ENCODE measurements around the gene DNAJC1.

DNAJC1 gene

DNA sequence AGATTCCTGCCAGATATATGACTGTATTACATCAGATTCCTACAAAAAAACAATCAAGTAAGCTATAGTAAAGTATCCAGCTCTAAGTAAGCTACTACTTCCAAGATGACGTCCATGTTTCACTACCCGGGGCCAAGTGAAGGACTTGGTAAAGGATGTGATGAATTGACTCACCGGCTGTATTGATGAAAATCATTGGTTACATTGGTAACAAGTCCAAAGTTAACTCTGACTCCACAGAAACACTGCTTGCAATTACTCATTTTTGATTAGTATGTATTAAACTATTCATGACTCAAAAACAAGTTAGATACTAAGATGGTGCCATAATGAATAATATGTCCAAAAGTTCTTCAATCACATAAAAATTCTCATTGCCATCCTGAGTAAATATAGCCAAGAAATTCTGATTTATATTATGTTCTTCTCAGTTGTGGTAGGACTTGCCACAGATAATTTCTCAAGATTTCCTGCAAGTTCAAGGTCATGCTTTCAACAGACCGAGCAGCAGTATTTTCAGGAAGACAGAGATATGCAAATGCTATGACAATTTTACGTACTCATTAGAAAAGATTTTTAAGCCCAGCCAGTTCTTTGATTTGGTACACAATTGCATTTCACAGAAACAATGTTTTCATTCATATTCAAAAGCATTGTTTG, 12.6 kb upstream of the DNAJC1 start:
- WGBS, 2 donors (ENCODE audit: extremely low coverage in 2 of 2, insufficient read length in 2 of 2, insufficient replicate concordance in 1 of 2): no CpG with 5 or more reads among the region's 5 CpGs
- Histone ChIP-seq H4K8ac (ENCODE audit: low read depth, low read length) (no peak overlapping the region), H3K18ac (ENCODE audit: low read length) (no peak overlapping the region), H3K4ac (ENCODE audit: low read length) (no peak overlapping the region), H2AK5ac (ENCODE audit: low read depth, low read length) (no peak overlapping the region), H2BK12ac (ENCODE audit: low read length) (no peak overlapping the region), H3K4me3 (ENCODE audit: low read length in 2 of 2) (no peak overlapping the region), H3K36me3 (replicated peaks in 1 of 2; ENCODE audit: control insufficient read depth in 2 of 2, insufficient read depth in 2 of 2, low read length in 2 of 2) (no peaks in the 10 kb centered on the region), H3K14ac (ENCODE audit: low read length) (no peak overlapping the region), H3K9ac (ENCODE audit: low read depth, low read length, poor library complexity) (no peak overlapping the region), H3K27ac (replicated peaks; ENCODE audit: low read length) (no peak overlapping the region), H3K4me1 (ENCODE audit: control insufficient read depth in 2 of 2, insufficient read depth in 1 of 2, low read depth in 1 of 2, low read length in 2 of 2) (no peaks in the 10 kb centered on the region), H2BK120ac (ENCODE audit: low read depth, low read length) (no peak overlapping the region), H3K4me2 (ENCODE audit: insufficient read depth, low read length, poor library complexity, severe bottlenecking) (no peak overlapping the region), H3K23ac (ENCODE audit: low read depth, low read length, poor library complexity) (no peak overlapping the region), H2BK5ac (ENCODE audit: low read length) (no peak overlapping the region), H3K27me3 (ENCODE audit: control insufficient read depth in 3 of 3, insufficient read depth in 3 of 3, low read depth in 1 of 3, low read length in 3 of 3) (no peaks in the 10 kb centered on the region), H3K9me3 (replicated peaks in 1 of 2; ENCODE audit: control insufficient read depth in 2 of 2, insufficient read depth in 1 of 2, low read depth in 1 of 2, low read length in 2 of 2) (peaks cover 0 to 2% of the 10 kb centered on the region in 2 donors), H2AFZ (ENCODE audit: low read length) (no peak overlapping the region), H2BK15ac (ENCODE audit: low read length) (no peak overlapping the region), H3K79me1 (ENCODE audit: low read depth, low read length) (no peaks in the 10 kb centered on the region), H4K91ac (ENCODE audit: low read depth, low read length, poor library complexity) (no peak overlapping the region)
- DNase-seq (ENCODE audit: low spot score): no peak

DNA sequence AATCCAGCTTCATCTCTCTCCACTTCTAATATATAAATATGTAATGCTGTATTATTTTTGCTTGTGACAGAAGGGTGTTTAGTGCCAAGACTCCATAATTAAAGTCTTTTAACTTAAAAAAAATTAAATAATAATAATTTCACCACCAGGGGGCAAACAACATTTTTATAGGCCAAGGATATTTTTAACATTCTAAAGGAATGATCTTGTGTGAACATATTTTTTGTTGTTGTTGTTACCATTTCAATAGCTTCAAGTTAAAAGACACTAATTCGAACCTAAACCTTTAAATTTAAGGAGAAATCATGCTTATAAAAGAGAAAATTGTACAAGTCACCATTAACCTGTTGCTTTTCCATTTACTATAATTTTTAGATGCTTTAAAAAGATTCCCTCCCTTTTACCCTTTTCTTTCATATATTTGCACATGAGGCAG, 7.5 kb upstream of the DNAJC1 start:
- no peaks in the 10 kb centered on the region for H3K79me1 ChIP-seq (ENCODE audit: low read depth, low read length)
- WGBS, 2 donors (ENCODE audit: extremely low coverage in 2 of 2, insufficient read length in 2 of 2, insufficient replicate concordance in 1 of 2): no CpG with 5 or more reads among the region's 1 CpG

DNA sequence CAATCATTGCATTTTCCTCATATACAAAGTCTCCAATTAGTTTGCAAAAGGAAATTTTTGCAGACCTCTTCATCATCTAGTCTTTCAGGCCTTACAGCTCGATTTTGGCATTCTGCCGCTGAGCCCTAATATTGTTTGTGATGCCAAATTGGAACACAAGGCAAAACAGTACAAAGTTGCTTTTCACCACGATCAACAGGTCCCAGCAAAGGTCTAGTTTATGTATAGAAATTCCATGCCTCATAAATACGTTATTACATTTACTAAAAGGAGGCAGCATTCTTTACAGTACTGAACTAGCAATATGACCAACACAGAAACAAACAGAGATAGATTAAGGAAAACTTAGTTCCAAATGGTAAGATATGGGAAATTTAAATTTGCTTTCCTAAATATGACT, 7.0 kb upstream of the DNAJC1 start:
- WGBS, 2 donors (ENCODE audit: extremely low coverage in 2 of 2, insufficient read length in 2 of 2, insufficient replicate concordance in 1 of 2): no CpG with 5 or more reads among the region's 4 CpGs
- H3K36me3 ChIP-seq (replicated peaks in 1 of 2; ENCODE audit: control insufficient read depth in 2 of 2, insufficient read depth in 2 of 2, low read length in 2 of 2): no peaks in the 10 kb centered on the region
- no peak overlapping the region for H3K4ac ChIP-seq (ENCODE audit: low read length)
- no peak overlapping the region for H3K27ac ChIP-seq (replicated peaks; ENCODE audit: low read length)
- no peaks in the 10 kb centered on the region for H3K4me1 ChIP-seq (ENCODE audit: control insufficient read depth in 2 of 2, insufficient read depth in 1 of 2, low read depth in 1 of 2, low read length in 2 of 2)
- H2AFZ ChIP-seq (ENCODE audit: low read length): no peak overlapping the region
- no peak overlapping the region for H3K4me3 ChIP-seq (ENCODE audit: low read length in 2 of 2)
- H4K91ac ChIP-seq (ENCODE audit: low read depth, low read length, poor library complexity): no peak overlapping the region
- DNase-seq (ENCODE audit: low spot score): no peak
- no peak overlapping the region for H2BK12ac ChIP-seq (ENCODE audit: low read length)
- H2AK5ac ChIP-seq (ENCODE audit: low read depth, low read length): no peak overlapping the region
- H2BK5ac ChIP-seq (ENCODE audit: low read length): no peak overlapping the region
- H4K8ac ChIP-seq (ENCODE audit: low read depth, low read length): no peak overlapping the region
- no peaks in the 10 kb centered on the region for H3K79me1 ChIP-seq (ENCODE audit: low read depth, low read length)
- no peak overlapping the region for H2BK15ac ChIP-seq (ENCODE audit: low read length)
- H2BK120ac ChIP-seq (ENCODE audit: low read depth, low read length): no peak overlapping the region
- H3K4me2 ChIP-seq (ENCODE audit: insufficient read depth, low read length, poor library complexity, severe bottlenecking): no peak overlapping the region
- no peaks in the 10 kb centered on the region for H3K27me3 ChIP-seq (ENCODE audit: control insufficient read depth in 3 of 3, insufficient read depth in 3 of 3, low read depth in 1 of 3, low read length in 3 of 3)
- peaks cover 0 to 3% of the 10 kb centered on the region in 2 donors for H3K9me3 ChIP-seq (replicated peaks in 1 of 2; ENCODE audit: control insufficient read depth in 2 of 2, insufficient read depth in 1 of 2, low read depth in 1 of 2, low read length in 2 of 2)
- H3K14ac ChIP-seq (ENCODE audit: low read length): no peak overlapping the region
- H3K23ac ChIP-seq (ENCODE audit: low read depth, low read length, poor library complexity): no peak overlapping the region
- H3K9ac ChIP-seq (ENCODE audit: low read depth, low read length, poor library complexity): no peak overlapping the region
- no peak overlapping the region for H3K18ac ChIP-seq (ENCODE audit: low read length)

More for the DNA sequence above, 7.5 kb upstream of the DNAJC1 start:
- H3K4me3 ChIP-seq (ENCODE audit: low read length in 2 of 2): no peak overlapping the region
- DNase-seq (ENCODE audit: low spot score): no peak
- no peak overlapping the region for H3K9ac ChIP-seq (ENCODE audit: low read depth, low read length, poor library complexity)
- H2BK5ac ChIP-seq (ENCODE audit: low read length): no peak overlapping the region
- no peaks in the 10 kb centered on the region for H3K36me3 ChIP-seq (replicated peaks in 1 of 2; ENCODE audit: control insufficient read depth in 2 of 2, insufficient read depth in 2 of 2, low read length in 2 of 2)
- H4K8ac ChIP-seq (ENCODE audit: low read depth, low read length): no peak overlapping the region
- no peak overlapping the region for H2AFZ ChIP-seq (ENCODE audit: low read length)
- H2BK120ac ChIP-seq (ENCODE audit: low read depth, low read length): no peak overlapping the region
- no peak overlapping the region for H3K18ac ChIP-seq (ENCODE audit: low read length)
- H3K4me2 ChIP-seq (ENCODE audit: insufficient read depth, low read length, poor library complexity, severe bottlenecking): no peak overlapping the region
- no peak overlapping the region for H3K23ac ChIP-seq (ENCODE audit: low read depth, low read length, poor library complexity)
- H3K27ac ChIP-seq (replicated peaks; ENCODE audit: low read length): no peak overlapping the region
- no peak overlapping the region for H2AK5ac ChIP-seq (ENCODE audit: low read depth, low read length)
- no peaks in the 10 kb centered on the region for H3K27me3 ChIP-seq (ENCODE audit: control insufficient read depth in 3 of 3, insufficient read depth in 3 of 3, low read depth in 1 of 3, low read length in 3 of 3)
- no peak overlapping the region for H2BK12ac ChIP-seq (ENCODE audit: low read length)
- no peak overlapping the region for H3K4ac ChIP-seq (ENCODE audit: low read length)
- no peaks in the 10 kb centered on the region for H3K4me1 ChIP-seq (ENCODE audit: control insufficient read depth in 2 of 2, insufficient read depth in 1 of 2, low read depth in 1 of 2, low read length in 2 of 2)
- H2BK15ac ChIP-seq (ENCODE audit: low read length): no peak overlapping the region
- no peak overlapping the region for H3K14ac ChIP-seq (ENCODE audit: low read length)
- no peak overlapping the region for H4K91ac ChIP-seq (ENCODE audit: low read depth, low read length, poor library complexity)
- no peaks in the 10 kb centered on the region for H3K9me3 ChIP-seq (replicated peaks in 1 of 2; ENCODE audit: control insufficient read depth in 2 of 2, insufficient read depth in 1 of 2, low read depth in 1 of 2, low read length in 2 of 2)

DNA sequence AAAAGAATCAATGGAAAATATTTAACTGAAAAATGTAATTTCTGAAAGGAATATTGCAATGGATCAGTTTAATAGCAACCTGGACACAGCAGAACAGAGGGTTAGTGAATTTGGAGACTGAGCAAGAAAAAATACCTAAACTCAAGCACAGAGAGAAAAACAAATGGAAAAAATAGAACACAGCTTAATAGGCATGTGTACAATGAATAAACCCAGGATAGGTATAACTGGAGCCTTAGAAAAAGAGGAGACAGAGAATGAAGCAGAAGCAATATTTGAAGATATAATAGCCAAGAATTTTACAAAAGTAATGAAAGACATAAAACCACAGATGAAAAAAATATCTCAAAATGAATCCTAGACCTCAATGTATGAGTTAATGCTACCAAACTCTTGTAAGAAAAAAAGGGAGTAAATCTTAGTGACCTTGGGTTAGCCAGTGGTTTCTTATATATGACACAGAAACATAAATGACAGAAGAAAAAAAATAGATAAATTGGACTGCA, 2.9 kb upstream of the DNAJC1 start:
- Histone ChIP-seq H3K4me2 (ENCODE audit: insufficient read depth, low read length, poor library complexity, severe bottlenecking) (no peak overlapping the region), H2BK120ac (ENCODE audit: low read depth, low read length) (no peak overlapping the region), H3K23ac (ENCODE audit: low read depth, low read length, poor library complexity) (no peak overlapping the region), H3K27me3 (ENCODE audit: control insufficient read depth in 3 of 3, insufficient read depth in 3 of 3, low read depth in 1 of 3, low read length in 3 of 3) (no peaks in the 10 kb centered on the region), H3K36me3 (replicated peaks in 1 of 2; ENCODE audit: control insufficient read depth in 2 of 2, insufficient read depth in 2 of 2, low read length in 2 of 2) (no peaks in the 10 kb centered on the region), H3K14ac (ENCODE audit: low read length) (no peak overlapping the region), H3K4me1 (ENCODE audit: control insufficient read depth in 2 of 2, insufficient read depth in 1 of 2, low read depth in 1 of 2, low read length in 2 of 2) (peaks cover 1 to 4% of the 10 kb centered on the region in 2 donors), H2BK15ac (ENCODE audit: low read length) (no peak overlapping the region), H3K9me3 (replicated peaks in 1 of 2; ENCODE audit: control insufficient read depth in 2 of 2, insufficient read depth in 1 of 2, low read depth in 1 of 2, low read length in 2 of 2) (peaks cover 0 to 3% of the 10 kb centered on the region in 2 donors), H4K8ac (ENCODE audit: low read depth, low read length) (no peak overlapping the region), H3K79me1 (ENCODE audit: low read depth, low read length) (no peaks in the 10 kb centered on the region), H3K18ac (ENCODE audit: low read length) (no peak overlapping the region), H2BK12ac (ENCODE audit: low read length) (no peak overlapping the region), H3K27ac (replicated peaks; ENCODE audit: low read length) (no peak overlapping the region), H2BK5ac (ENCODE audit: low read length) (no peak overlapping the region), H3K4ac (ENCODE audit: low read length) (no peak overlapping the region), H3K4me3 (ENCODE audit: low read length in 2 of 2) (no peak overlapping the region), H4K91ac (ENCODE audit: low read depth, low read length, poor library complexity) (no peak overlapping the region), H2AK5ac (ENCODE audit: low read depth, low read length) (no peak overlapping the region), H2AFZ (ENCODE audit: low read length) (no peak overlapping the region), H3K9ac (ENCODE audit: low read depth, low read length, poor library complexity) (no peak overlapping the region)
- DNase-seq (ENCODE audit: low spot score): no peak
